ENCODE results near the gene DNAJC30. TPM values are rescaled to one million over a fixed set of nuclear protein-coding genes. Genes with fewer than 3 reads are reported as not detected.
"Not testable (repeated sequence)": the region's sequence is repeated elsewhere in the genome, so short reads cannot be mapped to it uniquely, and the experiment has no call there.

Gene DNAJC30
- total RNA-seq, 4 donors from 2014 or later = 1.9 to 26.7 (median 6.8) TPM

GRCh38 chr7:73721377-73721817 is 38.1 kb upstream of the DNAJC30 start:
- in situ Hi-C loops (cut with MboI; ENCODE audit: low pct_ligation_motif_present in 1 of 4, low pct_unique_long_range_greater_than_20kb in 1 of 4, low sequenced_read_pairs in 3 of 4) = loop anchor here in 2 of 4 donors (5.0 to 10.0 kb wide), 3 partner anchors 57 to 117 kb away; partner anchors contain the start of gene VPS37D (in 1 of the 2)
- H3K27me3 ChIP-seq = peaks cover 9% of the 10 kb centered on the region
- peaks cover 11 to 48% (median 36%) of the 10 kb centered on the region in 4 donors for H3K4me1 ChIP-seq
- H3K36me3 ChIP-seq = no peaks in the 10 kb centered on the region
- peak; percentile 53 for DNase-seq
- intact Hi-C loops (cut with DNase I; ENCODE audit: low total_unique reads) = no loop called here
- no peak for TF ChIP-seq EP300 (IDR thresholded peaks at IDR 0.05; ENCODE audit: low read depth)
- TF ChIP-seq POLR2AphosphoS5 (IDR thresholded peaks at IDR 0.05) = no peak
- TF ChIP-seq CTCF (IDR thresholded peaks at IDR 0.05) = no peak
- no peak for TF ChIP-seq POLR2A (IDR thresholded peaks at IDR 0.05)
- WGBS, 2 donors (ENCODE audit: low coverage in 1 of 2) = 26% methylated on average over 3 of the region's 3 CpGs; no CpG with 5 or more reads in 1 of the 2 donors
- H3K4me3 ChIP-seq = no peak overlapping the region
- H3K9me3 ChIP-seq = no peaks in the 10 kb centered on the region
- peak overlapping the region in 1 of 4 donors; percentile 17 for H3K27ac ChIP-seq

GRCh38 chr7:73720443-73720842 is 37.2 kb upstream of the DNAJC30 start:
- 85 to 87% methylated on average over 9 of the region's 9 CpGs for WGBS, 2 donors (ENCODE audit: low coverage in 1 of 2)
- in situ Hi-C loops (cut with MboI; ENCODE audit: low pct_ligation_motif_present in 1 of 4, low pct_unique_long_range_greater_than_20kb in 1 of 4, low sequenced_read_pairs in 3 of 4) = loop anchor here in 2 of 4 donors (5.0 to 10.0 kb wide), 3 partner anchors 56 to 116 kb away; partner anchors contain the start of gene VPS37D (in 1 of the 2)
- H3K9me3 ChIP-seq; H3K27me3 ChIP-seq; H3K27ac ChIP-seq; H3K4me3 ChIP-seq; intact Hi-C loops (cut with DNase I; ENCODE audit: low total_unique reads); DNase-seq; H3K36me3 ChIP-seq: not testable (repeated sequence)
- H3K4me1 ChIP-seq = peaks cover 19 to 58% (median 45%) of the 10 kb centered on the region in 4 donors

GRCh38 chr7:73719806-73720169 is 36.5 kb upstream of the DNAJC30 start:
- intact Hi-C loops (cut with DNase I; ENCODE audit: low total_unique reads) (no loop called here), in situ Hi-C loops (cut with MboI; ENCODE audit: low pct_ligation_motif_present in 1 of 4, low pct_unique_long_range_greater_than_20kb in 1 of 4, low sequenced_read_pairs in 3 of 4) (loop anchor here in 3 of 4 donors (5.0 to 10.0 kb wide), 4 partner anchors 55 to 115 kb away; partner anchors contain the start of gene VPS37D (in 1 of the 3))
- peaks cover 21 to 61% (median 47%) of the 10 kb centered on the region in 4 donors for H3K4me1 ChIP-seq
- no peaks in the 10 kb centered on the region for H3K36me3 ChIP-seq
- H3K27me3 ChIP-seq = peaks cover 9% of the 10 kb centered on the region
- DNase-seq = no peak
- H3K9me3 ChIP-seq = no peaks in the 10 kb centered on the region
- no peak for TF ChIP-seq CTCF (IDR thresholded peaks at IDR 0.05)
- TF ChIP-seq POLR2A (IDR thresholded peaks at IDR 0.05) = no peak
- no peak for TF ChIP-seq EP300 (IDR thresholded peaks at IDR 0.05; ENCODE audit: low read depth)
- TF ChIP-seq POLR2AphosphoS5 (IDR thresholded peaks at IDR 0.05) = no peak
- peak overlapping the region; percentile 26 to 94 (median 90) for H3K4me3 ChIP-seq
- peak overlapping the region in 1 of 4 donors; percentile 21 for H3K27ac ChIP-seq
- 21% methylated on average over 9 of the region's 16 CpGs; no CpG with 5 or more reads in 1 of the 2 donors for WGBS, 2 donors (ENCODE audit: low coverage in 1 of 2)

GRCh38 chr7:73718905-73719805 is 35.9 kb upstream of the DNAJC30 start, which contains the start of gene STX1A:
Gene STX1A (minus strand): TSS chr7:73719669. CDS start chr7:73719631, 38 bp downstream.
- peak within 1 kb of the TSS; percentile 68 to 77 (median 76) for H3K27ac ChIP-seq
- DNase-seq = peak; percentile 76
- in situ Hi-C loops (cut with MboI; ENCODE audit: low pct_ligation_motif_present in 1 of 4, low pct_unique_long_range_greater_than_20kb in 1 of 4, low sequenced_read_pairs in 3 of 4) = loop anchor here in 1 of 4 donors (10.0 kb wide), 1 partner anchor 104 kb away; no protein-coding TSS in a partner anchor
- H3K36me3 ChIP-seq = no peaks in the 10 kb centered on the region
- peaks cover 9% of the 10 kb centered on the region for H3K27me3 ChIP-seq
- H3K4me1 ChIP-seq = peaks cover 21 to 61% (median 47%) of the 10 kb centered on the region in 4 donors
- no peaks in the 10 kb centered on the region for H3K9me3 ChIP-seq
- peak within 1 kb of the TSS; percentile 75 to 94 (median 90) for H3K4me3 ChIP-seq
- intact Hi-C loops (cut with DNase I; ENCODE audit: low total_unique reads) = no loop called here
- TF ChIP-seq POLR2A (IDR thresholded peaks at IDR 0.05) (no peak), CTCF (IDR thresholded peaks at IDR 0.05) (no peak), POLR2AphosphoS5 (IDR thresholded peaks at IDR 0.05) (no peak), EP300 (IDR thresholded peaks at IDR 0.05; ENCODE audit: low read depth) (no peak)
- WGBS, 2 donors (ENCODE audit: low coverage in 1 of 2) = 1% methylated on average over 36 of the region's 96 CpGs; no CpG with 5 or more reads in 1 of the 2 donors

Data from transverse colon (tissue), 4 donors.